ENCODE results near the gene TSC22D1.
A peak's percentile ranks its signal among the peaks of the same experiment; 100 is the strongest.

The TSC22D1 gene

DNA sequence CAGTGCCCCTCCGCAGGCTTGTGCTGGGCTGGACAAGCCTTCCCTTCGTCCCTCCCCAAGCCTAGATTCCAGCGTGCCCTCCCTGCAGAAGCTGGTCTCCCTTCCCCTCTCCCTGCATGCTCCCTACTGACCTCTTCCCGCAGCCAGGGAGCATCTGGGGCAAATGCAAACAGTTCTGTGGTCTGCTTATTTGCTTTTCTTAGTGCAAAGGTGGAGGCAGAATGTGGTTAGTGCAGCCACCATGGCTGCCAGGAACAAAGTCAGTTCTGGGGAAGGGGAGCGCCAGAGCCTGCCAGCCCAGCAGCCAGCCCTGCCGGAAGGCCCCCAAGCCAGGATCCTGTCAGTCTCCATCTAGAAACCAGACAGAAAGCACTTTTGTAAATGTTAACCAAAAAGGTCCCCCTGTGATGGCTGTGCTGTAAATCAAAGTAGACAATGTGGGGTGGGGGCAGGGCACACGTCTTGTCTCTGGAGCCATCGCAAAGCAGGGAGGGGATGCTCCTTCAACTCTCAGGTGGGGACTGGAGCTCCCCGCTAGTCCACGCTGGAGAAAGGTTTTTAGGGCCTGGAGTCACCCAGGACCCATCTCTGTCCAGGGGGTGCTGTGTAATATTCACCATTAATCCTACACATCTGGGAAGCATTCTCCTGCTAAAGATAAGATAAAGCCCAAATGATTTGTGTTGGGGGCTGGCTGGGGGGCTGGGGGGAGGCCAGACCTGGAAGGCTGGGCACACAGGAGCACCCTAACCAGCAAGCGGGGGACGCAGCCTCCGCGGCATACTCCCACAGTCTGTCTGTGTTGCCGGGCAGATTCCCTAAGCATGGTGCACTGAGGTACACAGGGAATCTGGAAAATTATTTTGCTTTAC, 171.6 kb downstream of the TSC22D1 start:
- DNase-seq (ENCODE audit: low read depth) = no peak

DNA sequence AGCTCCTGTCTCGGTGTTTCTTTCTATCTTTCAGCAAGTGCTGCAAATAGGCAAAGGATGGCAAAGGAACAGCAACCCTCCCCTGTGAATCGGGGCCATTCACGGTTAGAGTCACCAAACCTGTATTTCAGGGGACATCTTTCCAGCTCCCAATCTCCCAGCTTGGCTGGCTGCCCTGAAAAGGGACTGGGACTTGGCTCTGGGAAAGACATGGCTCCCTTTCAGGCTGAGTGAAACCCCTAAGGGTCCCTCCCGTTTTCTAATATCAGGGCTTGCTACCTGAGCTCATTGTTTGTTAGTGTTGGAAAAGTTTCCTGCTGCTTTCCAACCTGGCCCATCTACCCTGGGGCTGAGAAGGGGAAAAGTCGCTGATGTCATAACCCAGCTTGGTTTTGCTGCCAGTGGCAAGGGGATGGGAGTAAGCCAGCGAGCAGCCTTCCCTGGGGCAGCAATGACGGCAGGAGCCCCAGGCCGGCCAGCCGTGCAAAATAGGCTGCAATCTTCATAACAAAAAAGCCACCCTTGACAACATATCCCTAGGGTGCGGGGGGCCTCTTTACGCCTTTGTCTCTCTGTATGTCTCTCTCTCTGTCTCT, 172.6 kb downstream of the TSC22D1 start:
- DNase-seq (ENCODE audit: low read depth) = no peak

GRCh38 chr13:44402899-44403445, 173.2 kb downstream of the TSC22D1 start:
- DNase-seq (ENCODE audit: low read depth) = no peak

GRCh38 chr13:44401577-44401976, 174.6 kb downstream of the TSC22D1 start:
- DNase-seq (ENCODE audit: low read depth) = no peak

DNA sequence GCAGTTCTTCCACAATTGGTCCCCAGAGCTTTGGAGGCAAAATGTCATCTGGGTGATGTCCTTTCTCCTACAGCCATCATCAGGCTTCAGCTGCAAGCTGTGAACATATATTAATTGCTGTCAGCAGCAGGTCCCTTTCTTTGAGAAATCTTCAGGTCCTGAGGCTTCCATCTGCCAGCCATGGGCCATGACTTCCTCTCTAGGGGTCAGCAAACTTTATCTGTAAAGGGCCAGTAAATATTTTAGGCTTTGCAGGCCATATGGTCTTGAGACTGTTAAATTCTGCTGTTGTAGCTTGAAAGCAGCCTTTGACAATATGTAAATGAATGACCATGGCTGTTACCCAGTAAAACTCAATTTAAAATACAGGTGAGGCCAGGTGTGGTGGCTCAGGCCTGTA, 175.4 kb downstream of the TSC22D1 start:
- no peak for DNase-seq (ENCODE audit: low read depth)

GRCh38 chr13:44399074-44399473, 177.1 kb downstream of the TSC22D1 start:
- DNase-seq (ENCODE audit: low read depth) = no peak

DNA sequence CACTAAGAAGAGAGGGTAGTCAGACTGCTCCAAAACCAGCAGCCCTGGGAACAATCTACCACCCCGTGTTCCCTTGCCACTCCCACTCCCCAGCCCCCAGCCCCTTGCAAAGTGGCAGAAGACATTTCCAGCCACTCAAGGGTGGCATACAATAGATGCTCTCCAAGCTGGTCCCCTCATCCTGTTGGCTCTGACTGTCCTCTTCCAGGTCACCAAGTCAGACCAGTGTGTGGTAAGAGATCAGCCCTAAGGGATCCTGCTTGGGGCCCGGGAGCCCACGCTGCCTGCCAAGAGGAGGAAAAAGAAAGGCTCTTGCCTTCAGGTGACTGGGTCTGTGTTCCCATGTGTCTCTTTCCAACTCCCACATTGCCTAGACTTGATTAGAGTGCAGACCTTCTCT, 177.5 kb downstream of the TSC22D1 start:
- no peak for DNase-seq (ENCODE audit: low read depth)

GRCh38 chr13:44397766-44398223, 178.3 kb downstream of the TSC22D1 start:
- peak; percentile 58 for DNase-seq (ENCODE audit: low read depth)

DNA sequence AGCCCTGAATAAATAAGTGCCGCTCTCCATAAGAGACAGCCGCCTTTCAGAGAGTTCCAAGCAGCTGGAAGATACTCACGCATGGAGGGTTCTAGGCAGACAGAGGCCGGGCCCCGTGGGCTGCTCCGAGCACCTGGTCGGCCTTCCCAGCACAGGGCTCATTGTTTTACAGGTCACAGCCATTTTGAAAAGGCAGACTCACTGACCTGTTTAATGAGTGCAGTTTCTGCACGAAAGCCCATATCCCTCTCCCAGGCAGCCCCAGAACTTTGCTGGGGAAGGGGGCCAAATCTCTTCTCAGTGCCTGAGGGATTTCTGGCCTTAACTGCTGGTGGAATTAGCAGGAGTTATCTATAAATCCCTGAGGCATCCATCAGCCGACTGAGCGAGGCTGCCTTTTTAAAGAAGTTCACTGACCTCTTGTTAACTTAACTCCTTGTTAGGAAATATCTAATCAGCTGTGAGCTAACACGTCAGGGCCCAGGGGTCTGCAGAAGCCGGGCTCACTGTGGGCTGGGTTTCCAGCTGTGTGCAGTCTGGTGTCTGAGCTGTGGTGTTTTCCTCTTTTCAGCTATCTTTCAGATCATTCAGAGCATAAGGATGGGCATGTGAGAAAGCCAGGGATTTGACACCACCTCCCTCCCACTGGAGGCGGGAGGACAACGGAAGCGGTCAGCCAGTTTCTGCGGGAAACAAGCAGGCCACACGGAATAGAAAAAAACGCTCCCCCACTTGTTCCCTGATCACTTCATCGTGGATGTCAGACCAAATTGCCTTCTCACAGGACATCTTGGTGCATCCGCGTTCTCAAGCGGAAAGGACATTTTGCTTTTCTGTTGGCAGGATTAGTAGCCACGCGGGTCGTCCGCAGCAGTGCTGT, 179.2 kb downstream of the TSC22D1 start:
- DNase-seq (ENCODE audit: low read depth) = peak; percentile 64

DNA sequence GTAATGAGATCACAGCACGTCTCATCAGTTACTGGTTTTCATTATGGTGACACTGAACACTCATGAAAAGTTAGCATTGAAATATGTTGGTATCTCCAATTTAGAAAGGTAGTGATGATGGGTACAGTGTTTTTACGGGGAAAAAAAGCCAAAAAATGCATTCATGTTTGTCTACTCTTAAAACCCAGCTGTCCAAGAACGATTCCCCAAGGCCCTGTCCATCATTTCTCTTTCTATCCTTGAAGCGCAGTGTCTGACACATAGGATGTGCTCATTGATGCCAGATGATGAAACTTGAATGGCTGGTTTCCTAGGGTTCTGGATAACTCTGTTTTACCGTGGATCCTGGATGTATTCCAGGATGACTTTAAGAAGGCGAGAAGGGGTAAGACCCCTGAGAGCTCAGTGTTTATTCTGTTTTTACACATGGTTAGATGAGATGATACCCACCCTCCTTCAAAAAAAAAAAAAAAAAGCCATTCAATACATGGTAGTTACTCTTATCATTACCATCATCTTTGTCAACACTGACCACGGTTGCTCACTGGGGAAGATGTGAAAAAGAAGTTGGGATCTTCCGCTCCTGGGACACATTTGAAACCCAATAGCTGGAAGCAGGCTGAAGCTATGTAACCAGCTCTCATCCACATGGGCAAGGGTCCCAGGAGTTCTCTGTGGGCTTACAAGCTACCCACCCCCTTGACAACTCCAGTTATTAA, 180.0 kb downstream of the TSC22D1 start:
- DNase-seq (ENCODE audit: low read depth) = no peak

- DNase-seq (ENCODE audit: low read depth) = no peak
Observed at GRCh38 chr13:44394658-44395057, 181.5 kb downstream of the TSC22D1 start.

DNA sequence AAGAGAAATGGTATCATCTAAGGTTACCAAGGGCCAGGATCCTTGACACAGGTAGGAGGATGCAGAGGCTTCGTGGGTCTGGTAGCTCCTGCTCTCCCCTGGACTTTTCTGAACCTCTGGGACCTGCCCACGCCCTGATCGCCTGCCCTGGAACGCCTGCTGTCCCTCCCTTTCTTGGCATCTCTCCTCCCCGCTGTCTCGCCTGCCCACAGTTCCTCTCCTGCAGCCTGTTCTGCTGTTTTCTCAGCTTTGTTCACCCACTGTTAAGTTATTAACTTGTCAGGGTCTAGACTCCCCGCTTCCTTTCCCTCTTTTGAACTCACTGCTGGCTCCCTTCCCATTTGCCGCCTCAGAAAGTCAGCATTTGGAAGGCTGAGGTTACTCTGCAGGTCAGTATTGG, 182.7 kb downstream of the TSC22D1 start:
- peak; percentile 66 for DNase-seq (ENCODE audit: low read depth)

GRCh38 chr13:44389876-44390275, 186.3 kb downstream of the TSC22D1 start:
- DNase-seq (ENCODE audit: low read depth) = no peak

- no peak for DNase-seq (ENCODE audit: low read depth)
Observed at GRCh38 chr13:44389060-44389666, 187.0 kb downstream of the TSC22D1 start.

DNA sequence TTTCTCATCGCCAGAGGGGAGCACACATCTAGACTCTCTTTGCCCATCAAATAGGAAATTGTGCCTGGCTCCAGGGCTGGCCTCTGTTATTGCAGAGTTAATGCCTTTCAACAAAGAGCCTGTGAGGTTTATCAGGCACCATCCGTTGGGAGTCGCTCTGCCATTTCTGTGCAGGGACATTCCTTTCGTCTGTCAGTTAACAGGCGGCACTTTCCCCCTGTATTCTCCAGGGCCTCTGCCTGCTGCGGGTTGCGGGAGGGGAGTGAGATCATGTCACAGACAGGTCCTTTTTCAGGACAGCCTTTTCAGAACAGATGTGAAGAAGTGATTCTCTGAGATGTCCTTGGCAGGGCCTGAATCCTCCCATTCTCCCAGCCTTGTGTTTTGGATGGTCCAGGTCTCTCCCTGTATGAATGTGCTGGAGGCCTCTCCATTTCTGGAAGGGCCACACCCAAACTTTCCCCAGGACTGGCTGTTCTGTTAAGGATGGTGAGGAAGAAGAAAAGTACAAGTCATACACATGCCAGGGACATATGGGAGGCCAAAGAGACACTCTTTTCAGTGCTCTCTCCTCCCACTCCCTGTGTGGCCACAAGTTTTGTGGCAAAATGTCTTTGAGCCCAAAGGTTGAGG, 187.6 kb downstream of the TSC22D1 start:
- DNase-seq (ENCODE audit: low read depth) = no peak

DNA sequence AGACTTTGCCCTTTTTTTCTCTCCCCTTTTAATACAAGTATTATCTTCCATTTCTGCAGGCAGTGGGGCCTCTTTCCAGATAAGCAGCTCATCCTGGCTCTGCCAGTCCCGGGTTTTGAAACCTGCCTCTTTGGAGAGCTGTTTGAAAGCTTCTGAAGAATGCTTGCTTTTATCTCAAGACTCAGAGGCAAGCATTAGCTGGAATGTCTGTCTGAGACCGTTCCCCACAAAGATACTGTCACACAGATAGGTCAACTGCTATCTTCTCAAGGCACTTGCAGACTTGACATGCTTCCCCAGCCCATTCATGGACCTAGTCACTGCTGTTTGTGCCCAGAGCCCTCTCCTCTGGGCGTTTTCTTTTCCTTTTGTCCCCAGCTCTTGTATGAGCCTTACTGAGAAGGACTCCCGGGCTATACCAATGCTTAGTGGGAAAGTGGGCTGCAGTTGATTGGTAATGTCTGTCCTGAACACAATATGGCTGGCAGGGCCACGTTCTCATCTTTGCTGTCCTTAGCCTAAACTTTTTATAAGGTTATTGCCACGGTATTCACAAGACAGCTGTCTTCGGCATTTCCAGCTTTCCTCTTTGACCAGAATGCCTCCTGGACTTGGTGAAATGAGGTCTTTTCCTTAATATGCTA, 189.1 kb downstream of the TSC22D1 start:
- DNase-seq (ENCODE audit: low read depth) = no peak

GRCh38 chr13:44385847-44386246, 190.3 kb downstream of the TSC22D1 start:
- no peak for DNase-seq (ENCODE audit: low read depth)

DNA sequence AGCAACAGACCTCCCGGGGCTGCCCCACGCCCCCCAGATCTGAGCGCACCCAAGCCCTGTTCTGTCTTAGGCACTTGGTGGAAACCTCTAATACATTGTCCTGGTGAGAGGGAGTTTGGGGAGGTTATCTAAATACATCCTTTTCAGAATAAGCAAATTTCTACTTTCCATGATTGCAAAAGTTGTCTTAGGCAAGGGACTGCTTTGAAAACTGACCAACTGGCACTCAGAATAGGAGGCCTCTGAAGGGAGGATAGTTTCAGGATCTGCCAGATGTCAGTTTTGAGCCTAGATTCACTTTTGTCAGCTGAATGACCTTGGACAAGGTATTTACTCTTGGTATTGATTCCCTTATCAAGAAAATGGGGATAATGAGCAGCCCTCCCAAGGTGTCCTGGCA, 190.7 kb downstream of the TSC22D1 start:
- no peak for DNase-seq (ENCODE audit: low read depth)

DNA sequence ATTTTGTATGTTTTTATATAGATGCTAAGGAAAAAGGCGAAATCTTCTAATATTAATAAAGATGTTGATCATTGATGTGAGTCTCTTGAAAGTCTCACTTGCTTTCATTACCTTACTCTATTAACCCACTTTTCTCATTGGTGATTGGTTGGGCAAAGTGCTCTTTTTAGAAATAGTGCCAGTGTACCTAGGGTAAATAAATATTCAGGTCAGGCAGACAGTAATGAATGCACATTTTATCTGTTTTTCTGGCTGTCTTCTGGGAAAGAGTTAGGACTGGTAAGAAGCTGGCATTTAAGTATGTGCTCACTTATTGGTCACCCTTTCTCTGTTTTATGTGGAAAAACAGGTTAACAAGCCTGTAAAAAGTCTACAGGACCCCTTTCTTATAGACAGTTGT, 191.4 kb downstream of the TSC22D1 start:
- no peak for DNase-seq (ENCODE audit: low read depth)

- no peak for DNase-seq (ENCODE audit: low read depth)
Observed at GRCh38 chr13:44383945-44384344, 192.2 kb downstream of the TSC22D1 start.
